Activated naive CD8-positive, alpha-beta T cell (primary cell): Measurements from ENCODE around the gene SCAANT1.

Experiments
- H3K27ac Mint-ChIP-seq: one replicate; pipeline ENCODE4 v1.8.0; 2021; ENCODE audit warnings: mixed read lengths
- H3K27me3 Mint-ChIP-seq: one replicate; pipeline ENCODE4 v1.8.0; 2021; ENCODE audit warnings: mixed read lengths
- H3K36me3 Mint-ChIP-seq: one replicate; pipeline ENCODE4 v1.8.0; 2021; ENCODE audit warnings: mixed read lengths
- H3K4me1 Mint-ChIP-seq: one replicate; pipeline ENCODE4 v1.8.0; 2021; ENCODE audit warnings: low read depth, mixed read lengths
- H3K4me3 Mint-ChIP-seq: one replicate; pipeline ENCODE4 v1.8.0; 2021; ENCODE audit warnings: mild to moderate bottlenecking, mixed read lengths
- H3K9me3 Mint-ChIP-seq: one replicate; pipeline ENCODE4 v1.8.0; 2021; ENCODE audit warnings: low read depth, mixed read lengths

Gene SCAANT1

DNA sequence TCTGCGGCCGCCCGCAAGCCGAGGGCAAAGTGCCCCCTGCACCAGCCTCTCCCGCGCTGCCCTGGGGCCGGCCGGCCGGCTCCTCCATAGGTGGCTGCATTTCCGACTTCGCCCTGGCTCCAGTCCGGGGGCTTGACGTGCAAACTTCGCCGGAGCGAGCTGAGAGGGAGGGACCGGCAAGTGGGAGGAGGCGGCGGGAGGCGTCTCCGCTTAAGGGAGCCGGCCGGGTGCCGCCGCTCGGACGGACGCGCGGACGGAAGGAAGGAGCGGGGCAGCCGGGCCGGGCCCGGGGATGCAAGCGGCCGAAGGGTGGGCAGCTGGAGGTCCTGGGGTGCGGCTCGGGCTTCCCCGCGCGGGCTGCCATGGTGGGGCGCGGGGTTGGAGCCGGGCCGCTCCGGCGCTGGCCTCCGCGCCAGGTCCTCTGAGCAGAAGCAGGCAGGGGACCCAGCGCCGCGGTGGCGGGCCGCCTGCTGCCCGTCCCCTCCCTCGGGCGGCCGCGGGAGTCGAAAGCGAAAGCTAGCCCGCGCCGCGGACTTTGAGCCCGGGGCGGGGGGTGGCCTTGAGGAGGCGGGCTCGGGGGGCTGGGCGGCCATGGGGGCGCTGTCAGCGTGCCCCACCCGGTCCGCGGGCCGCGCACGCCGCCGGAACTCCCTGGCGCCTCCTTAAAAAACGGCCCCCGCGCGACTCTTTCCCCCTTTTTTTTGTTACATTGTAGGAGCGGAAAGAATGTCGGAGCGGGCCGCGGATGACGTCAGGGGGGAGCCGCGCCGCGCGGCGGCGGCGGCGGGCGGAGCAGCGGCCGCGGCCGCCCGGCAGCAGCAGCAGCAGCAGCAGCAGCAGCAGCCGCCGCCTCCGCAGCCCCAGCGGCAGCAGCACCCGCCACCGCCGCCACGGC, at the start of gene SCAANT1:
Gene SCAANT1 (minus strand): TSS at position 511 of the 895 bp plus-strand sequence.
- no peaks in the 10 kb centered on the region for H3K27me3 Mint-ChIP-seq
- peak within 1 kb of the TSS; percentile 94 for H3K4me3 Mint-ChIP-seq
- peaks cover 40% of the 10 kb centered on the region for H3K4me1 Mint-ChIP-seq
- peaks cover 8% of the 10 kb centered on the region for H3K36me3 Mint-ChIP-seq
- no peaks in the 10 kb centered on the region for H3K9me3 Mint-ChIP-seq
- H3K27ac Mint-ChIP-seq, result peak within 1 kb of the TSS; percentile 92

- Mint-ChIP-seq H3K36me3 (no peaks in the 10 kb centered on the region), H3K4me1 (peaks cover 46% of the 10 kb centered on the region), H3K27me3 (no peaks in the 10 kb centered on the region), H3K4me3 (no peak overlapping the region), H3K27ac (no peak overlapping the region), H3K9me3 (no peaks in the 10 kb centered on the region)
These were observed 49.7 kb upstream of the SCAANT1 start for GRCh38 chr3:63961891-63962290.

DNA sequence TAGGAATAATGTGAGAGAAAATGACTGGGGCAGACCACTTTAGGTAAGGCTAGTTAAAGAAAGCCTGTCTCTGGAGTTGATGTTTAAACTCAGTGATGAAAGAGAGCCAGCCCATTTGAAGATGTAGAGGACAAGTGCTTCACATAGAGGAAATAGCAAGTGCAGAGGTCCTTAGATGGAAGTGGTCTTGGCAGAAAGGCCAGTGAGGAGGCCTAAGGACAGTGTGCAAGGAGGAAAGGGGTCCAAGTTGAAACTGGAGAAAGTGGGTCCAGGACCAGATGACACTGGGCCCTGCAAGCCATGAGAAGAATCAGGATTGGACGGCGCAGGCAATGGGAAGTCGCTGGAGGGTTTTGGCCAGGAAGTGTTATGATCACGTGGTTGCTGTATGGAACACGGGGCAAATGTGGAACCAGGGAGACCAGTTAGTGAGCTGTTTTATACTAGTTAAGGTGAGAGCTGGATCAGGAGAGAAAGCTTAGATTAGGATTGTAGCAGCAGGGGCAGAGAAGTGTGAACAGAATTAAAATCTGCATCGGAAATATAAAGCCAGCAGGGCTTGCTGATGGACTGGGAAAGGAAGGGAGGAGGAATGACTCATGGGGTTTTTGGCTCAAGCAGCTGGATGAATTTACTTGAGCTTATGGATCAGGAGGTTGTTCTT, 48.0 kb upstream of the SCAANT1 start:
- Mint-ChIP-seq H3K27ac (peak overlapping the region; percentile 76), H3K4me1 (peaks cover 34% of the 10 kb centered on the region), H3K4me3 (no peak overlapping the region), H3K36me3 (no peaks in the 10 kb centered on the region), H3K9me3 (no peaks in the 10 kb centered on the region), H3K27me3 (no peaks in the 10 kb centered on the region)

GRCh38 chr3:63959146-63959545, 47.0 kb upstream of the SCAANT1 start:
- Mint-ChIP-seq H3K4me3 (no peak overlapping the region), H3K4me1 (peaks cover 29% of the 10 kb centered on the region), H3K27ac (peak overlapping the region; percentile 61), H3K27me3 (no peaks in the 10 kb centered on the region), H3K36me3 (peaks cover 2% of the 10 kb centered on the region), H3K9me3 (no peaks in the 10 kb centered on the region)

GRCh38 chr3:63955830-63956545, 43.8 kb upstream of the SCAANT1 start:
- peaks cover 32% of the 10 kb centered on the region for H3K4me1 Mint-ChIP-seq
- H3K27ac Mint-ChIP-seq, result no peak overlapping the region
- peaks cover 2% of the 10 kb centered on the region for H3K36me3 Mint-ChIP-seq
- no peaks in the 10 kb centered on the region for H3K27me3 Mint-ChIP-seq
- no peaks in the 10 kb centered on the region for H3K9me3 Mint-ChIP-seq
- no peak overlapping the region for H3K4me3 Mint-ChIP-seq

GRCh38 chr3:63955036-63955650, 43.0 kb upstream of the SCAANT1 start:
- H3K27me3 Mint-ChIP-seq, result no peaks in the 10 kb centered on the region
- no peak overlapping the region for H3K4me3 Mint-ChIP-seq
- H3K36me3 Mint-ChIP-seq, result peaks cover 2% of the 10 kb centered on the region
- H3K9me3 Mint-ChIP-seq, result no peaks in the 10 kb centered on the region
- peak overlapping the region; percentile 75 for H3K27ac Mint-ChIP-seq
- peaks cover 33% of the 10 kb centered on the region for H3K4me1 Mint-ChIP-seq

DNA sequence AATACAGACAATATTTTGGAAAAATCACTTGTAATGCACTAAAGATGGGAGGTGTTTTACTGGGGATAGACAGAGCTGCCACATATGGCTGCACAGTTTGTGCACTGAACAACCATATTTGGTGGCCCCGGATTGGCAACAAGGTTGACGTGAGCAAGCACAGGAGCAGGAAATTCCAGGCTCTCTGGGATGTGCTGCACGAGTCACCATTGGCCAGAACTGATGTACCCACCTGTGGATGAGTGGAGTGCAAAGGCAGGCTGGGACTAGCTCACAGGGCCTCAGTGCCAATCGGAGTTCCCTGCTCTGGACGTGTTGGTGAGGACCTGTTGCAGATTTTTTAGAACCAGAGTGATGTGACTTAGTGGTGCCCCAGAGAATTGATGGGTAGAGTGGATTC, 42.0 kb upstream of the SCAANT1 start:
- H3K27ac Mint-ChIP-seq, result no peak overlapping the region
- H3K4me1 Mint-ChIP-seq, result peaks cover 33% of the 10 kb centered on the region
- no peaks in the 10 kb centered on the region for H3K9me3 Mint-ChIP-seq
- peaks cover 2% of the 10 kb centered on the region for H3K36me3 Mint-ChIP-seq
- no peak overlapping the region for H3K4me3 Mint-ChIP-seq
- no peaks in the 10 kb centered on the region for H3K27me3 Mint-ChIP-seq

DNA sequence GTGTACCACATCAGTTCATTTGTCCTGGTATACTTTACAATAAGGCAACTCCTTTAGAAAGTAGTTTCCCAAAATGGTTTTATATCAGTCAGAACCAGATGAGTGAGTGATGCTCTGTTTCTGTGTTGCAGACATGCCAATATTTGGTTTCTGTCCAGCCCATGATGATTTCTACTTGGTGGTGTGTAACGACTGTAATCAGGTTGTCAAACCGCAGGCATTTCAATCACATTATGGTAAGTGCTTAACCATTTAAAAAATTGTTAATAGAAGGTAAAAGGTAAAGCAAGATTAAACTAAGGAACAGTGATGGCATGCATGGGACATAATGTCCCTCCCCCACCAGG, 40.0 kb upstream of the SCAANT1 start:
- Mint-ChIP-seq H3K27me3 (no peaks in the 10 kb centered on the region), H3K4me1 (peaks cover 41% of the 10 kb centered on the region), H3K36me3 (peaks cover 2% of the 10 kb centered on the region), H3K9me3 (no peaks in the 10 kb centered on the region), H3K27ac (peak overlapping the region; percentile 41), H3K4me3 (no peak overlapping the region)

DNA sequence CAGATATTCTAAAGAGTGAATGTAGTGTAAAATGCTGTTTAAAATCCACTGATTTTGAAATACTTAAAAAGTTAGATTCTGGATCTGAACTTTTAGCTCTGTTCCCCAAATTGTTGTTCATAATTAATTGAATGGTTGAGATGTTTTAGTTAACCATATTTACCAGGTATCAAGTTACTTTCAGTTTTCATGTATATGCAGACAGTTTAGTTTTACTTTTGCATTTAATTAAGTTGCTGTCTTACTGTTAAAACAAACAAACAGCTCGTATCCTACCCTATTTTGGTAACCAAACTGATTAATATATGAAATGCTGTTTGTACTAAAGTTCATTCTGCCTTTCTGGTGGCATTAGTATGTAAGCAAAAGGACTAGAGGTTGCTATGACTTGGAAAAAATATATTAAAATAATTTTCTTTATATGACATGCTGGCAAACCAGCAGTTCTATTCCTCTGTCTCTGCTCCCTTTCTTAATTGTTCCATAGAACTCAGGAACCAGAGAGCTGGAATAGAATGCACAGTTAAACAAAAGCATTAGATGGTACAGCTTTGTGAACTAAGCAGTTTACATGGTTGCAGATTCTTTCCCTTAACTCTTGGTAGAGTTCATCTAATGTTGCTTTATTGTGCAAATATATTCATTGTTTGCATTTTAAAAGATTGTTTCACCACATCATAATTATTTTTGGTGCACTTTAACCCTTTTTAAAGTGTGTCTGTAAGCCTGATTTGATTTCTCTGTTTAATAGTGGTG, 39.5 kb upstream of the SCAANT1 start:
- H3K27ac Mint-ChIP-seq, result peak overlapping the region; percentile 41
- H3K4me3 Mint-ChIP-seq, result peak overlapping the region; percentile 51
- H3K27me3 Mint-ChIP-seq, result no peaks in the 10 kb centered on the region
- H3K36me3 Mint-ChIP-seq, result peaks cover 2% of the 10 kb centered on the region
- no peaks in the 10 kb centered on the region for H3K9me3 Mint-ChIP-seq
- peaks cover 44% of the 10 kb centered on the region for H3K4me1 Mint-ChIP-seq

GRCh38 chr3:63950698-63951097, 38.5 kb upstream of the SCAANT1 start:
- Mint-ChIP-seq H3K4me1 (peaks cover 50% of the 10 kb centered on the region), H3K9me3 (no peaks in the 10 kb centered on the region), H3K4me3 (no peak overlapping the region), H3K27ac (peak overlapping the region; percentile 1), H3K36me3 (peaks cover 2% of the 10 kb centered on the region), H3K27me3 (no peaks in the 10 kb centered on the region)

DNA sequence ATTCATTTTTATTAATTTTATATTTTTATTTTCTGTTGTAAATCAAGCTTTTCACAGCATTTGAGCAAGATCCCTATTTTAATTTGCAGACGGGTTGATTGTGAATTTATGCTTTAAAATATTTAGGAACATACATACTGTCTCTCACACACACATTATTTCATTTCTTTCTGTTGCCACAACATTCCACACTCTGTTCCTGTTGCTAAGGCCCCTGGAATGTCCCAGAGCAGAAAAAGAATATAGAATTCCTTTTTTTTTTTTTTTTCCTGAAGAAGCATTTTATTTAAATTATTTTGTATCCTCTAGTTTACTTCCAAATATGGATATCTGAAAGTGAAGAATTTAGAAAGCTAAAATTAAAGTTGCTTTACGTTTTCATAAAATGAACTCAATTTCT, 36.8 kb upstream of the SCAANT1 start:
- no peaks in the 10 kb centered on the region for H3K9me3 Mint-ChIP-seq
- no peak overlapping the region for H3K27ac Mint-ChIP-seq
- no peaks in the 10 kb centered on the region for H3K27me3 Mint-ChIP-seq
- peaks cover 60% of the 10 kb centered on the region for H3K4me1 Mint-ChIP-seq
- no peak overlapping the region for H3K4me3 Mint-ChIP-seq
- H3K36me3 Mint-ChIP-seq, result peaks cover 5% of the 10 kb centered on the region

- no peaks in the 10 kb centered on the region for H3K9me3 Mint-ChIP-seq
- no peak overlapping the region for H3K4me3 Mint-ChIP-seq
- peak overlapping the region; percentile 51 for H3K27ac Mint-ChIP-seq
- H3K36me3 Mint-ChIP-seq, result peaks cover 10% of the 10 kb centered on the region
- no peaks in the 10 kb centered on the region for H3K27me3 Mint-ChIP-seq
- peaks cover 71% of the 10 kb centered on the region for H3K4me1 Mint-ChIP-seq
These were observed 35.4 kb upstream of the SCAANT1 start for GRCh38 chr3:63947594-63947993.

- no peaks in the 10 kb centered on the region for H3K9me3 Mint-ChIP-seq
- H3K4me3 Mint-ChIP-seq, result no peak overlapping the region
- peaks cover 10% of the 10 kb centered on the region for H3K36me3 Mint-ChIP-seq
- peaks cover 68% of the 10 kb centered on the region for H3K4me1 Mint-ChIP-seq
- H3K27ac Mint-ChIP-seq, result peak overlapping the region; percentile 30
- no peaks in the 10 kb centered on the region for H3K27me3 Mint-ChIP-seq
These were observed 34.6 kb upstream of the SCAANT1 start for GRCh38 chr3:63946753-63947152.

DNA sequence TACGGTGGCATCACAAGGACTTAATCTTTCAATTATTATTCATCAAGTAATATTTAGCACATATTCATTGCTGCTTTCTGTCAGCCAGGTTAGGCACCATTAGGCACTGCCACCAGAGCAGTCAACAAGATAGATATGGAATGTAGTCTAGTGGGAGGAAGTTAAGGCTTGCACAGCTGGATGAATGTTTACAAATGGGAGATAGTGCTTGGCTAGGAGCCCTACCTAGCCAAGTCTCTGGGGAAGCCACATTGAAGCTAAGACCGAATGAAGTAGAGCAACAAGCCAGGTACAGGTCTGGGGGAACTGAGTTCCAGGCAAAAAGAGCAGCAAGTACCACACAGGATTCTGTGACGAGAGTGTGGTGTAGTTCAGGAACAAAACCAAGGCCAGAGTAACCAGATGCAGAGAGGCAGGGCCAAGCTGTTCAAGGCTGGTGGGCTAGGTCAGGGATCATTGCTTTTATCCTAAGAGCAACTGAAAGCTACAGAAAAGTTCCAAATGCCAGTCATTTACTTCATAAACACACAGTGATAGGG, 33.4 kb upstream of the SCAANT1 start:
- H3K4me1 Mint-ChIP-seq, result peaks cover 59% of the 10 kb centered on the region
- H3K36me3 Mint-ChIP-seq, result peaks cover 10% of the 10 kb centered on the region
- no peaks in the 10 kb centered on the region for H3K27me3 Mint-ChIP-seq
- no peak overlapping the region for H3K27ac Mint-ChIP-seq
- H3K9me3 Mint-ChIP-seq, result no peaks in the 10 kb centered on the region
- H3K4me3 Mint-ChIP-seq, result no peak overlapping the region
